ENCODE data around the gene DNAJB14.

DNA sequence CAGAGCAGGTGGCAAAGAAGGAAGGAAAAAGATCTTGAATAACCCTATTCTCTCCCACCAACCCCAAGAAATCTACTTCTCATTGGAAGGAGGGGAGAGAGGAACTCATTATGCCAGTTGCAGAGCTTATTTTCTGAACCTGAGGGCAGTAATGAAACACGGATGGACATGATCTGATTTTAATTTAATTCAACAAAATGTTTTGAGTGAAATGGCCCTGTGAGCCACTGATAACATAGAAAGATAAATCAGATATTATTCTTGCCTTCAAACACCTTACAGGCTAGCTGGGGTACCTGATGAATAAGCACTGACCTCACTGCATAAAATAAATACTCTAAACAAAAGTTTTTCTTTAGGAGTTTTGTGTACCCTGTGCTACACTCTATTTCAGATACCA is 99.5 kb downstream of the DNAJB14 start:
- TF ChIP-seq, protein P1, sequence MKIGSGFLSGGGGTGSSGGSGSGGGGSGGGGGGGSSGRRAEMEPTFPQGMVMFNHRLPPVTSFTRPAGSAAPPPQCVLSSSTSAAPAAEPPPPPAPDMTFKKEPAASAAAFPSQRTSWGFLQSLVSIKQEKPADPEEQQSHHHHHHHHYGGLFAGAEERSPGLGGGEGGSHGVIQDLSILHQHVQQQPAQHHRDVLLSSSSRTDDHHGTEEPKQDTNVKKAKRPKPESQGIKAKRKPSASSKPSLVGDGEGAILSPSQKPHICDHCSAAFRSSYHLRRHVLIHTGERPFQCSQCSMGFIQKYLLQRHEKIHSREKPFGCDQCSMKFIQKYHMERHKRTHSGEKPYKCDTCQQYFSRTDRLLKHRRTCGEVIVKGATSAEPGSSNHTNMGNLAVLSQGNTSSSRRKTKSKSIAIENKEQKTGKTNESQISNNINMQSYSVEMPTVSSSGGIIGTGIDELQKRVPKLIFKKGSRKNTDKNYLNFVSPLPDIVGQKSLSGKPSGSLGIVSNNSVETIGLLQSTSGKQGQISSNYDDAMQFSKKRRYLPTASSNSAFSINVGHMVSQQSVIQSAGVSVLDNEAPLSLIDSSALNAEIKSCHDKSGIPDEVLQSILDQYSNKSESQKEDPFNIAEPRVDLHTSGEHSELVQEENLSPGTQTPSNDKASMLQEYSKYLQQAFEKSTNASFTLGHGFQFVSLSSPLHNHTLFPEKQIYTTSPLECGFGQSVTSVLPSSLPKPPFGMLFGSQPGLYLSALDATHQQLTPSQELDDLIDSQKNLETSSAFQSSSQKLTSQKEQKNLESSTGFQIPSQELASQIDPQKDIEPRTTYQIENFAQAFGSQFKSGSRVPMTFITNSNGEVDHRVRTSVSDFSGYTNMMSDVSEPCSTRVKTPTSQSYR (CRISPR knock-in tag; IDR thresholded peaks at IDR 0.05) = no peak
- no peak for TF ChIP-seq CREM (CRISPR knock-in tag; IDR thresholded peaks at IDR 0.05)
- no peak for TF ChIP-seq ZNF138 (CRISPR knock-in tag; conservative IDR thresholded peaks at IDR 0.05)

Measured in WTC11 (cell line).